HepG2 (cell line): Measurements from ENCODE around the gene SEPTIN11. TPM values are rescaled to one million over a fixed set of nuclear protein-coding genes. Genes with fewer than 3 reads are reported as not detected.

Source experiments
- AGO1 ChIP-seq: fragments of 200-400 bp; formaldehyde crosslinking; IDR thresholded peaks from 2 replicates; pipeline ENCODE4 v1.6.1; 2017; ENCODE audit warnings: mild to moderate bottlenecking, low read depth, low read length, moderate library complexity; ENCODE audit not compliant: poor library complexity, severe bottlenecking
- ATAD3A ChIP-seq: sonication (generic); formaldehyde crosslinking; IDR thresholded peaks from 2 replicates; pipeline ENCODE4 v1.4.0; 2020; ENCODE audit warnings: missing genetic modification reagents
- CBFB ChIP-seq: sonication (generic); formaldehyde crosslinking; IDR thresholded peaks from 2 replicates; pipeline ENCODE4 v1.4.0; 2020; ENCODE audit warnings: missing genetic modification reagents
- DRAP1 ChIP-seq: IDR thresholded peaks from 2 replicates; pipeline ENCODE4 v1.6.1; 2016; ENCODE audit warnings: missing genetic modification reagents, missing compliant biosample characterization
- HCFC1 ChIP-seq: fragments of 150-350 bp; IDR thresholded peaks from 2 replicates; pipeline ENCODE4 v1.6.1; 2014; ENCODE audit warnings: low read depth, low read length
- HOXA9 ChIP-seq: sonication (generic); formaldehyde crosslinking; IDR thresholded peaks from 2 replicates; pipeline ENCODE4 v1.8.1; 2022; ENCODE audit warnings: missing genetic modification reagents, mild to moderate bottlenecking, moderate library complexity, borderline replicate concordance
- MED13 ChIP-seq: sonication (generic); formaldehyde crosslinking; IDR thresholded peaks from 2 replicates; pipeline ENCODE4 v1.5.0; 2020; ENCODE audit warnings: missing genetic modification reagents
- POLR2AphosphoS2 ChIP-seq: IDR thresholded peaks from 2 replicates; pipeline ENCODE4 v1.6.1; 2011; ENCODE audit warnings: low read depth, low read length, improper control_type of control experiment
- TBL1XR1 ChIP-seq: fragments of 150-350 bp; IDR thresholded peaks from 2 replicates; pipeline ENCODE4 v1.6.1; 2014; ENCODE audit warnings: borderline replicate concordance, low read length; ENCODE audit not compliant: partially characterized antibody
- TCF12 ChIP-seq, 2 experiments: fragments of 450-650 bp in 1 of 2; sonication (generic) in 1 of 2; formaldehyde crosslinking in 1 of 2; IDR thresholded peaks; 2 replicates each; pipeline versions ENCODE4 v1.6.1 to v1.8.0; 2017 to 2022; ENCODE audit warnings: antibody characterized with exemption in 1 of 2, mild to moderate bottlenecking in 1 of 2, missing genetic modification reagents in 1 of 2, moderate library complexity in 1 of 2
- TFE3 ChIP-seq: IDR thresholded peaks from 2 replicates; pipeline ENCODE4 v1.6.1; 2016
- ZNF17 ChIP-seq: sonication (generic); formaldehyde crosslinking; IDR thresholded peaks from 2 replicates; pipeline ENCODE4 v1.5.0; 2020; ENCODE audit warnings: mild to moderate bottlenecking, missing genetic modification reagents
- ZNF205 ChIP-seq: IDR thresholded peaks from 2 replicates; pipeline ENCODE4 v1.6.1; 2018; ENCODE audit warnings: missing biosample characterization, missing genetic modification reagents
- ZNF326 ChIP-seq: sonication (generic); formaldehyde crosslinking; IDR thresholded peaks from 2 replicates; pipeline ENCODE4 v1.4.0; 2020; ENCODE audit warnings: missing genetic modification reagents, borderline replicate concordance
- ZNF383 ChIP-seq: sonication (generic); formaldehyde crosslinking; IDR thresholded peaks from 2 replicates; pipeline ENCODE4 v1.4.0; 2020; ENCODE audit warnings: missing genetic modification reagents, mild to moderate bottlenecking, borderline replicate concordance
- ZNF512B ChIP-seq: sonication (generic); formaldehyde crosslinking; IDR thresholded peaks from 2 replicates; pipeline ENCODE4 v1.5.1; 2020; ENCODE audit warnings: missing genetic modification reagents, mild to moderate bottlenecking, borderline replicate concordance
- ZNF816 ChIP-seq: sonication (generic); formaldehyde crosslinking; IDR thresholded peaks from 2 replicates; pipeline ENCODE4 v1.8.0; 2022; ENCODE audit warnings: missing genetic modification reagents, mild to moderate bottlenecking, borderline replicate concordance
- ZSCAN31 ChIP-seq: sonication (generic); formaldehyde crosslinking; IDR thresholded peaks from 2 replicates; pipeline ENCODE4 v1.5.0; 2020; ENCODE audit warnings: low read depth, mild to moderate bottlenecking, missing genetic modification reagents
- polyA plus RNA-seq, 8 experiments: library from polyadenylated mRNA; depleted of rRNA in 3 of 8; stranded (reverse) in 7 of 8; unstranded in 1 of 8; fragments of >200 nt; fragmentation: Illumina TruSeq in 4 of 8; extraction: Trizol in 4 of 8; gene quantifications; 2 replicates each; pipeline versions ENCODE4 v1.2.1 to v1.2.3, GENCODE V29; 2011 to 2016; ENCODE audit warnings: low read depth in 4 of 8, missing spikeins in 1 of 8, mixed read lengths in 1 of 8; ENCODE audit not compliant: insufficient read depth in 1 of 8
- total RNA-seq, 5 experiments: library from RNA; depleted of rRNA; stranded (reverse); fragments of >200 nt; fragmentation: Illumina TruSeq; extraction: Trizol; gene quantifications; 2 replicates each; pipeline ENCODE4 v1.2.3, GENCODE V29; 2016; ENCODE audit warnings: low read depth in 1 of 5
- TF ChIP-seq, protein P1 (sequence below): sonication (generic); formaldehyde crosslinking; IDR thresholded peaks from 2 replicates; pipeline ENCODE4 v1.5.1; 2020; ENCODE audit warnings: missing genetic modification reagents, mild to moderate bottlenecking, borderline replicate concordance
- TF ChIP-seq, protein P2 (sequence below): sonication (generic); formaldehyde crosslinking; IDR thresholded peaks from 2 replicates; pipeline ENCODE4 v1.4.0; 2020; ENCODE audit warnings: missing genetic modification reagents

SEPTIN11 gene
- total and polyA plus RNA-seq, 2 of the 13 experiments (the other 11 are each of a cell fraction or from before 2014, with no cell fraction given): 28.9 to 47.3 TPM

DNA sequence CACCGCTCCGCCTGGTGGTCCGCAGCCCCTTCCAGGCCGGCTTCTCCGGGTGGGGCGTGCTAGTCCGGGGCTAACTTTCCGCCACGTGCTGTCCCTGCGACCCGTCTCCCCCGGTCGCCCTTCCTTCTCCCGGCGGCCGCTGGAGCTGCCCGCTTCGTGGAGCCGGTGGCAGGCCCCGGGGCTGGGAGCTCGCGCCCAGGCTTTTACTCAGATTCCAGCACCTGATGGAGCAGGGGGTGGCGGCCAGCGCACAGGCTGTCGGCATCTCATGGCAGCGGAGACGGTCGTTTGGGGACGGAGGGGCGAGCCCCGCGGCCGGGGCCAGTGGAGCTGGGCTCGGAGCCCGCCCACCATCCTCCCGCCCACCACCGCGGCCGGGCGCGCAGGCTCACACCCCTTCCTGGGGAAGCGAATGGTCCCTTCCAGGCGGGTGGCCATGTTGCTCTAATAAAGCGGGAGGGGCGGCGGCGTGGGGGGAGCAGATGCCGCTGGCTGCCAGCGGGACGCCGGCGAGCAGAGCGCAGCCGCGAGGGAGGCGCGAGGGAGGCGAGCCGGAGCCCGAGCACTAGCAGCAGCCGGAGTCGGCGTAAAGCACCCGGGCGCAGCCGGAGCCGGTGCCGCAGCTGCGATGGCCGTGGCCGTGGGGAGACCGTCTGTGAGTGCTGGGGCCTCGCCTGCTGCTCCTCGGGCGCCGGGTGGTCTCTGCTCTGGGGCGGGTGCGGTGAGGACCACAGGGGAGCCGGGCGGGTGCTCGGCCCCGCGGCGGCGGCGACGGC, at the start of gene SEPTIN11 (continued):
- TF ChIP-seq TFE3 (0 out of 2 replicates have a peak, but pooled peaks have one; percentile 13), ZNF383 (no peak), TCF12 (IDR thresholded peaks at IDR 0.05) (no peak), TCF12 (CRISPR knock-in tag; IDR thresholded peaks at IDR 0.05) (peak; percentile 55; the same call in 1 of the 2 replicates), TBL1XR1 (no peak), ZNF326 (CRISPR knock-in tag) (no peak), ZNF816 (CRISPR knock-in tag) (peak; percentile 96), ZNF17 (CRISPR knock-in tag) (no peak), ZNF512B (no peak; the same call in 1 of the 2 replicates), ZNF205 (peak; percentile 80), HOXA9 (peak; percentile 81; the same call in 1 of the 2 replicates), CBFB (CRISPR knock-in tag) (peak; percentile 81), POLR2AphosphoS2 (no peak), MED13 (CRISPR knock-in tag) (no peak), ATAD3A (CRISPR knock-in tag) (no peak), ZSCAN31 (CRISPR knock-in tag) (peak; percentile 52), HCFC1 (no peak), AGO1 (no peak), DRAP1 (CRISPR knock-in tag) (peak; percentile 93)
- TF ChIP-seq, protein P1, sequence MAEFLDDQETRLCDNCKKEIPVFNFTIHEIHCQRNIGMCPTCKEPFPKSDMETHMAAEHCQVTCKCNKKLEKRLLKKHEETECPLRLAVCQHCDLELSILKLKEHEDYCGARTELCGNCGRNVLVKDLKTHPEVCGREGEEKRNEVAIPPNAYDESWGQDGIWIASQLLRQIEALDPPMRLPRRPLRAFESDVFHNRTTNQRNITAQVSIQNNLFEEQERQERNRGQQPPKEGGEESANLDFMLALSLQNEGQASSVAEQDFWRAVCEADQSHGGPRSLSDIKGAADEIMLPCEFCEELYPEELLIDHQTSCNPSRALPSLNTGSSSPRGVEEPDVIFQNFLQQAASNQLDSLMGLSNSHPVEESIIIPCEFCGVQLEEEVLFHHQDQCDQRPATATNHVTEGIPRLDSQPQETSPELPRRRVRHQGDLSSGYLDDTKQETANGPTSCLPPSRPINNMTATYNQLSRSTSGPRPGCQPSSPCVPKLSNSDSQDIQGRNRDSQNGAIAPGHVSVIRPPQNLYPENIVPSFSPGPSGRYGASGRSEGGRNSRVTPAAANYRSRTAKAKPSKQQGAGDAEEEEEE (CRISPR knock-in tag): no peak
- TF ChIP-seq, protein P2, sequence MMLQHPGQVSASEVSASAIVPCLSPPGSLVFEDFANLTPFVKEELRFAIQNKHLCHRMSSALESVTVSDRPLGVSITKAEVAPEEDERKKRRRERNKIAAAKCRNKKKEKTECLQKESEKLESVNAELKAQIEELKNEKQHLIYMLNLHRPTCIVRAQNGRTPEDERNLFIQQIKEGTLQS (CRISPR knock-in tag): no peak
